ENCODE measurements around the gene JUN. TPM values are rescaled to one million over a fixed set of nuclear protein-coding genes. Genes with fewer than 3 reads are reported as not detected.
A peak's percentile ranks its signal among the peaks of the same experiment; 100 is the strongest.

The JUN gene
- total RNA-seq, 3 donors from 2014 or later: 119 to 880 (median 379) TPM

GRCh38 chr1:58811303-58811702 is 27.5 kb upstream of the JUN start:
- Histone ChIP-seq H3K4me1 (no peaks in the 10 kb centered on the region), H3K9me3 (no peaks in the 10 kb centered on the region), H3K27me3 (no peaks in the 10 kb centered on the region), H3K4me3 (no peak overlapping the region), H3K27ac (peak overlapping the region; percentile 14 to 30), H3K36me3 (no peaks in the 10 kb centered on the region)
- intact Hi-C loops (cut with DNase I; ENCODE audit: low total_unique reads): no loop called here
- peak in 1 of 2 donors; percentile 53 for DNase-seq (ENCODE audit: low spot score in 2 of 2)
- no peak for TF ChIP-seq POLR2AphosphoS5 (IDR thresholded peaks at IDR 0.05)
- no peak for TF ChIP-seq POLR2A (IDR thresholded peaks at IDR 0.05)
- no peak for TF ChIP-seq CTCF (IDR thresholded peaks at IDR 0.05)

GRCh38 chr1:58809325-58810010 is 25.6 kb upstream of the JUN start:
- H3K36me3 ChIP-seq: no peaks in the 10 kb centered on the region
- H3K9me3 ChIP-seq: no peaks in the 10 kb centered on the region
- no peaks in the 10 kb centered on the region for H3K4me1 ChIP-seq
- intact Hi-C loops (cut with DNase I; ENCODE audit: low total_unique reads): no loop called here
- peak overlapping the region; percentile 46 to 57 for H3K27ac ChIP-seq
- no peak for TF ChIP-seq CTCF (IDR thresholded peaks at IDR 0.05)
- no peak for TF ChIP-seq POLR2A (IDR thresholded peaks at IDR 0.05)
- TF ChIP-seq POLR2AphosphoS5 (IDR thresholded peaks at IDR 0.05): peak in 1 of 3 donors; percentile 9
- H3K4me3 ChIP-seq: no peak overlapping the region
- peak in 1 of 2 donors; percentile 60 for DNase-seq (ENCODE audit: low spot score in 2 of 2)
- no peaks in the 10 kb centered on the region for H3K27me3 ChIP-seq

GRCh38 chr1:58808077-58808476 is 24.2 kb upstream of the JUN start:
- Histone ChIP-seq H3K4me1 (no peaks in the 10 kb centered on the region), H3K27me3 (no peaks in the 10 kb centered on the region), H3K4me3 (no peak overlapping the region), H3K9me3 (no peaks in the 10 kb centered on the region), H3K27ac (no peak overlapping the region), H3K36me3 (no peaks in the 10 kb centered on the region)
- DNase-seq (ENCODE audit: low spot score in 2 of 2): no peak
- TF ChIP-seq POLR2A (IDR thresholded peaks at IDR 0.05) (no peak), POLR2AphosphoS5 (IDR thresholded peaks at IDR 0.05) (no peak), CTCF (IDR thresholded peaks at IDR 0.05) (no peak)
- intact Hi-C loops (cut with DNase I; ENCODE audit: low total_unique reads): no loop called here

- H3K36me3 ChIP-seq: no peaks in the 10 kb centered on the region
- intact Hi-C loops (cut with DNase I; ENCODE audit: low total_unique reads): no loop called here
- TF ChIP-seq POLR2AphosphoS5 (IDR thresholded peaks at IDR 0.05) (no peak), POLR2A (IDR thresholded peaks at IDR 0.05) (no peak), CTCF (IDR thresholded peaks at IDR 0.05) (no peak)
- H3K9me3 ChIP-seq: no peaks in the 10 kb centered on the region
- no peak overlapping the region for H3K4me3 ChIP-seq
- H3K27me3 ChIP-seq: no peaks in the 10 kb centered on the region
- DNase-seq (ENCODE audit: low spot score in 2 of 2): no peak
- no peaks in the 10 kb centered on the region for H3K4me1 ChIP-seq
- H3K27ac ChIP-seq: no peak overlapping the region
Measured at GRCh38 chr1:58805716-58806571, 22.1 kb upstream of the JUN start.

Measured in breast epithelium (tissue), 4 donors.